Endothelial cell of umbilical vein (primary cell): ENCODE measurements around the gene MED14.

Experiments
- CTCF ChIP-seq, 2 donors: IDR thresholded peaks; 1 replicate in 1 of 2; 2 replicates in 1 of 2; pipeline ENCODE4 v1.5.1; 2011; ENCODE audit warnings: low read length in 2 of 2, mild to moderate bottlenecking in 2 of 2, moderate library complexity in 2 of 2, control low read depth in 1 of 2, inconsistent platforms in 1 of 2, low read depth in 1 of 2; ENCODE audit not compliant: insufficient read depth in 1 of 2; ENCODE audit errors: extremely low read depth in 1 of 2
- EZH2 ChIP-seq: IDR thresholded peaks from 2 replicates; pipeline ENCODE4 v1.6.1; 2012; ENCODE audit warnings: borderline replicate concordance, low read depth, mild to moderate bottlenecking, moderate library complexity, low read length, inconsistent platforms; ENCODE audit not compliant: severe bottlenecking
- FOS ChIP-seq: IDR thresholded peaks from 2 replicates; pipeline ENCODE4 v1.6.1; 2011; ENCODE audit warnings: mild to moderate bottlenecking, low read length, moderate library complexity, borderline replicate concordance; ENCODE audit not compliant: insufficient read depth
- GATA2 ChIP-seq: IDR thresholded peaks from 2 replicates; pipeline ENCODE4 v1.7.0; 2011; ENCODE audit warnings: low read depth, mild to moderate bottlenecking, moderate library complexity, mixed read lengths, low read length; ENCODE audit not compliant: insufficient read length, insufficient read depth
- JUN ChIP-seq: IDR thresholded peaks from 2 replicates; pipeline ENCODE4 v1.6.1; 2011; ENCODE audit warnings: borderline replicate concordance, low read depth; ENCODE audit not compliant: insufficient read length, insufficient read depth
- MAX ChIP-seq: IDR thresholded peaks from 2 replicates; pipeline ENCODE4 v1.6.1; 2011; ENCODE audit not compliant: insufficient read depth, insufficient read length
- MYC ChIP-seq: IDR thresholded peaks from one replicate; pipeline ENCODE4 v1.6.1; 2011; ENCODE audit warnings: mild to moderate bottlenecking, low read depth, low read length
- POLR2A ChIP-seq: IDR thresholded peaks from 2 replicates; pipeline ENCODE4 v1.6.1; 2012; ENCODE audit warnings: low read depth, mild to moderate bottlenecking, control low read depth, low read length
- POLR2AphosphoS5 ChIP-seq: IDR thresholded peaks from 2 replicates; pipeline ENCODE4 v1.6.1; 2012; ENCODE audit warnings: low read depth, mild to moderate bottlenecking, control low read depth, low read length, moderate library complexity; ENCODE audit not compliant: insufficient read depth

- TF ChIP-seq CTCF (IDR thresholded peaks at IDR 0.05; ENCODE audit: extremely low read depth in 1 of 2, insufficient read depth in 1 of 2, low read depth in 1 of 2, low read length in 2 of 2): no peak
- no peak for TF ChIP-seq POLR2AphosphoS5
- TF ChIP-seq EZH2: no peak
- no peak for TF ChIP-seq GATA2
- TF ChIP-seq POLR2A: no peak
- no peak for TF ChIP-seq MAX
- TF ChIP-seq FOS: no peak
- TF ChIP-seq MYC: no peak
- no peak for TF ChIP-seq JUN
Observed at GRCh38 chrX:40720792-40721191, 14.6 kb downstream of the MED14 start.
